Colonic mucosa (tissue), 4 donors: Measurements from ENCODE around the gene RNF112. TPM values are rescaled to one million over a fixed set of nuclear protein-coding genes. Genes with fewer than 3 reads are reported as not detected.

ENCODE experiments used
- DNase-seq: peaks from one replicate; pipeline ENCODE4 v3.0.0-alpha.2; 2020
- H3K27ac ChIP-seq: fragments of 200-600 bp; one replicate; pipeline ENCODE4 v1.8.0; 2021
- H3K27me3 ChIP-seq: fragments of 200-600 bp; one replicate; pipeline ENCODE4 v1.8.0; 2021
- H3K36me3 ChIP-seq: fragments of 200-600 bp; one replicate; pipeline ENCODE4 v1.8.0; 2021
- H3K4me1 ChIP-seq: fragments of 200-600 bp; one replicate; pipeline ENCODE4 v1.8.0; 2021; ENCODE audit warnings: mild to moderate bottlenecking
- H3K4me3 ChIP-seq: fragments of 200-600 bp; one replicate; pipeline ENCODE4 v1.8.0; 2021
- H3K9ac ChIP-seq, 2 donors: one replicate each; pipeline ENCODE4 v1.7.0; 2013; ENCODE audit warnings: control low read depth in 2 of 2, low read depth in 2 of 2, low read length in 2 of 2
- H3K9me3 ChIP-seq: fragments of 200-600 bp; one replicate; pipeline ENCODE4 v1.8.0; 2021
- CTCF ChIP-seq: fragments of 200-600 bp; IDR thresholded peaks from one replicate; pipeline ENCODE4 v1.8.0; 2022; ENCODE audit warnings: antibody characterized with exemption, mild to moderate bottlenecking
- intact Hi-C: fragments of 100-400 bp; cut with DNase I; formaldehyde crosslinking; loops from one replicate; pipeline ENCODE4 v1.14.1; 2022
- total RNA-seq, 2 donors: library from RNA; stranded (reverse); fragmentation: NEBNext Ultra II Directional in 1 of 2; extraction: Animal tissue kit (Norgen Biotek cat#: 25700) in 1 of 2; gene quantifications; one replicate each; pipeline ENCODE4 v1.2.1, GENCODE V29; 2021
- donor health status: healthy.
- donor health status: DM: no; HTN: no; CAD: no.
- donor health status: DM: no; HTN: no; CAD: no.

The RNF112 gene
- total RNA-seq, 2 donors from 2014 or later: 2.4 to 4.3 TPM

DNA sequence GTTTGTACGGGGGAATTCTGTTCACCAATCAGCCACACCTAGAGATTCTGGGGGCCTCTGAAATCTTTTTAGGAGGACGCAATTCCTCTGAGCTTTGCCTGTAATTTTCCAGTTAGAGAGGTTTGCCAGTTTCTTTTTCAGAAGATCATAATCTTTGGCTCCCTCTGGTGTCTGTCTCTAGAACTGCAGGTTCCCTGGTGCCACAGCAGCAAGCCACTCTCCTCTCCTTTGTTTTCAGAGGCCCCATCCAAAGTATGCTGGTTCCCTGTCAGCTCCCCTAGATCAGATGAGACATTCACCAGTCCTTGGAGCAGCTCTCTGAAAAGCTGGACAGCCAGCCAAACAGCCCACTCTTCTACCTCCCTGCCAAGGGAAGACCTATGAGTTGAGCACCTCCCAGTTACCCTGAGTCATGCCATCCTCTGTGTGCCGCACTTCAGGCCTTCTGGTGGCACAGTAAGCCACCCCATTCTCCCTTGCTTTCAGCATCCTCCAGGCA lies 36.1 kb downstream of the RNF112 start:
- no peaks in the 10 kb centered on the region for H3K9me3 ChIP-seq
- no peaks in the 10 kb centered on the region for H3K4me1 ChIP-seq
- peak; percentile 89 for DNase-seq
- H3K4me3 ChIP-seq: no peak overlapping the region
- peak overlapping the region in 1 of 2 donors; percentile 42 for H3K9ac ChIP-seq
- no peaks in the 10 kb centered on the region for H3K36me3 ChIP-seq
- peak overlapping the region; percentile 59 for H3K27ac ChIP-seq
- peak; percentile 95 for TF ChIP-seq CTCF
- intact Hi-C loops: no loop called here
- H3K27me3 ChIP-seq: no peaks in the 10 kb centered on the region

DNA sequence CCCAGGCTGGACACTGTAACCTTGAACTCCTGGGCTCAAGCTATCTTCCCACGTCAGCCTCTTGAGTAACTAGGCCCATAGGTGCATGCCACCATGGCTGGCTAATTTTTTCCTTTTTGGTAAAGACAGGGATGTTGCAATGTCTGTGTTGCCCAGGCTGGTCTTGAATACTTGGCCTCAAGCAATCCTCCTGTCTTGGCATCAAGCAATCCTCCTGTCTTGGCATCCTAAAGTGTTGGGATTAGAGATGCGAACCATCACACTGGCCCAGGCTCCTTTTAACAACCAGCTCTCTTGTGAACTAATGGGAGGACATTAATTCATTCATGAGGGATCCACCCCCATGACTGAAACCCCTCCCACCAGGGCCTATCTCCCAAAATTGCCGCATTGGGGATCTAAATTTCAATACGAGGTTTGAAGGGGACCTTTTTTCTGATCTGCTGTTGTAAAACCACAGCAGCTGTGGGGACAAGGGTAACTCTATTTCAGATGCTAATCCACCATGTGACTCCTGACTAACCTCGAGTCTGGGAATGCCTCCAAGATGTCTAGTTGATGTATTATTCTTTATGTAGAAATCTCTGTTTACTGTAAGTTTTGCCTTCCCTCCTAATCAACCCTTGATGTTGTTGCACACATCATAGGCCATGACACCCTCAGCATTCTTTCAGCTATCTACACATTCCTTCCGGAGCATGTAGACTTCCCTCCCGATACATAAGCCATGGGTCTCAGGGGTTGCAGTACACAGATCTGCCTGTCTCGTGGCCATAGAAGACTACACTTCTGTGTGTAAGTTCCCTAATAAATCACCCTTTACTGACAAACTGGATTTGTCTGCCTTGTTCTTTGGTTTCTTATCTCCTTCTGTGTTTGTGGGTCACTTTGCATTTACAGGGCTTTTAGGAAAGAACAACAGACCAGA lies 37.6 kb downstream of the RNF112 start:
- Histone ChIP-seq H3K9ac (peak overlapping the region in 1 of 2 donors; percentile 16), H3K4me1 (no peaks in the 10 kb centered on the region), H3K36me3 (no peaks in the 10 kb centered on the region), H3K4me3 (no peak overlapping the region), H3K27ac (peak overlapping the region; percentile 59), H3K9me3 (no peaks in the 10 kb centered on the region), H3K27me3 (no peaks in the 10 kb centered on the region)
- intact Hi-C loops: loop anchor here (1.0 to 2.0 kb wide), 2 partner anchors 54 to 85 kb away; no protein-coding TSS in a partner anchor
- no peak for TF ChIP-seq CTCF
- no peak for DNase-seq

DNA sequence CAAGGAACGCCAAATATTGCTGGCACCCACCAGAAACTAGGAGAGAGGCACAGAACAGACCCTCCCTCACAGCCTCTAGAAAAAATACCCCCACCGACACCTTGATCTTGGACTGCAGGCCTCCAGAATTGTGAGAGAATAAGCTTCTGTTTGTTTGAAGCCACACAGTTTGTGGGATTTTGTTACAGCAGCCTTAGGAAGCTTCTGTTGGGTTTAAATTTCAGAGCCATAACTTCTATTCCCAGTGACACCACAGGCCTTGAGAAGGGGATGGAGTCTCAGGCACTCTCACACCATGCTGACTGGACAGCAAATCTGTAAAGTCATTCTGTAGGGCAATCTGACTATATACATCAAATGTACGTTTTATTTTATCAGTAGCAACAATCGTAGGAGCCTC lies 38.6 kb downstream of the RNF112 start:
- no peak for TF ChIP-seq CTCF
- no peaks in the 10 kb centered on the region for H3K27me3 ChIP-seq
- H3K27ac ChIP-seq: no peak overlapping the region
- intact Hi-C loops: loop anchor here (1.0 to 2.0 kb wide), 2 partner anchors 55 to 86 kb away; no protein-coding TSS in a partner anchor
- no peaks in the 10 kb centered on the region for H3K36me3 ChIP-seq
- no peaks in the 10 kb centered on the region for H3K9me3 ChIP-seq
- no peak overlapping the region for H3K4me3 ChIP-seq
- no peak for DNase-seq
- H3K9ac ChIP-seq: no peak overlapping the region
- no peaks in the 10 kb centered on the region for H3K4me1 ChIP-seq

DNA sequence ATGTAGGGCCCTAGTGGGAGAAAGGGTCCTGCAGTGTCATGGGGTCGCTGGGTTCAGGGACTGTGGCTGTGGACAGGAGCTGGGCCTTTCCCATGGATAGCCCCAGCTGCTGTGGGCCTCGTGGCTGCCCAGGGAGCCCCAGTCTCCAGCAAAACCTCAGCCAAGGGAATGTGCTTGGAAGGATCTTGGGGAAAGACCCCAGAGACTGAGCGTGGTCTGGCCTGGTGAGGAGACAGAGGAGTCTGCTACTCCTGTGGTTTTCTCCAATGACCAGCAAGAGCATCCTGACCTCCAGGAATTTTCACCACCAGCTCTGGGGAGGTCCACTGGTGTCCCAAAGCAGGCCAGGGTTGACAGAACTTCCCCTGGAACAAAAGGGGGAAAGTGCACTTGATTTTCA lies 42.3 kb downstream of the RNF112 start:
- Histone ChIP-seq H3K9ac (no peak overlapping the region), H3K4me3 (no peak overlapping the region), H3K4me1 (no peaks in the 10 kb centered on the region), H3K27me3 (no peaks in the 10 kb centered on the region), H3K36me3 (no peaks in the 10 kb centered on the region), H3K27ac (no peak overlapping the region), H3K9me3 (no peaks in the 10 kb centered on the region)
- DNase-seq: no peak
- intact Hi-C loops: no loop called here
- no peak for TF ChIP-seq CTCF

GRCh38 chr17:19454074-19454473 lies 43.0 kb downstream of the RNF112 start:
- H3K27me3 ChIP-seq: no peaks in the 10 kb centered on the region
- H3K27ac ChIP-seq: no peak overlapping the region
- no peak overlapping the region for H3K9ac ChIP-seq
- no peaks in the 10 kb centered on the region for H3K9me3 ChIP-seq
- intact Hi-C loops: no loop called here
- no peaks in the 10 kb centered on the region for H3K36me3 ChIP-seq
- no peak for TF ChIP-seq CTCF
- H3K4me3 ChIP-seq: no peak overlapping the region
- no peaks in the 10 kb centered on the region for H3K4me1 ChIP-seq
- DNase-seq: no peak
